Endothelial cell of umbilical vein (primary cell): ENCODE results near the gene BIN1. TPM values are rescaled to one million over a fixed set of nuclear protein-coding genes. Genes with fewer than 3 reads are reported as not detected.

Experiments
- BruUV-seq: library from RNA; stranded (reverse); fragments of 400-500 nt; replicated peaks from 2 replicates; lab custom pipeline; 2021; lab: Mats Ljungman, UMichigan
- CTCF ChIA-PET: fragments of 300-600, 350-600 bp; sonication (Branson Sonifier 250); formaldehyde crosslinking; loops from one replicate; lab custom pipeline; 2021; ENCODE audit warnings: antibody characterized with exemption, inconsistent platforms; lab: Charles Lee
- POLR2A ChIA-PET: fragments of 300-600, 350-600 bp; sonication (Branson Sonifier 250); formaldehyde crosslinking; loops from one replicate; lab custom pipeline; 2021; ENCODE audit warnings: antibody characterized with exemption, inconsistent platforms; lab: Charles Lee
- DNase-seq: peaks from one replicate; pipeline ENCODE4 v3.0.0-alpha.2; 2011; ENCODE audit warnings: low read depth, low spot score
- FAIRE-seq: peaks from 2 replicates; lab custom pipeline; 2011; peaks lifted over from hg19 to GRCh38; lab: Jason Lieb, UNC
- H2AFZ ChIP-seq: 2 replicates; pipeline ENCODE4 v1.6.0; 2012; ENCODE audit warnings: low read depth, low read length, control low read depth, inconsistent platforms
- H3K27ac ChIP-seq: 2 replicates; pipeline ENCODE4 v1.5.1; 2011; ENCODE audit warnings: low read depth, mild to moderate bottlenecking, control low read depth, low read length, moderate library complexity; ENCODE audit not compliant: insufficient read depth
- H3K27me3 ChIP-seq, 2 experiments: 2 replicates each; pipeline versions ENCODE4 v1.6.0 to v1.6.1; 2011; ENCODE audit warnings: low read length in 2 of 2, mixed read lengths in 1 of 2; ENCODE audit not compliant: control insufficient read depth in 2 of 2, insufficient read depth in 2 of 2
- H3K36me3 ChIP-seq, 2 experiments: 2 replicates in 1 of 2; 3 replicates in 1 of 2; pipeline ENCODE4 v1.5.1; 2011; ENCODE audit warnings: low read length in 2 of 2, mild to moderate bottlenecking in 1 of 2, moderate library complexity in 1 of 2; ENCODE audit not compliant: control insufficient read depth in 2 of 2, insufficient read depth in 2 of 2; ENCODE audit errors: extremely low read depth in 1 of 2
- H3K4me1 ChIP-seq: 3 replicates; pipeline ENCODE4 v1.5.1; 2011; ENCODE audit warnings: mild to moderate bottlenecking, low read length; ENCODE audit not compliant: control insufficient read depth, insufficient read depth; ENCODE audit errors: extremely low read depth
- H3K4me2 ChIP-seq: 2 replicates; pipeline ENCODE4 v1.6.1; 2011; ENCODE audit warnings: low read length, control low read depth, mixed read lengths; ENCODE audit not compliant: insufficient read depth
- H3K4me3 ChIP-seq, 3 experiments: fragments of 200-600 bp in 1 of 3; sonication (generic), shearing (Covaris generic) in 1 of 3; replicated peaks in 1 of 3; 2 replicates each; pipeline ENCODE4 v1.5.1; 2011 to 2016; ENCODE audit warnings: control low read depth in 3 of 3, low read length in 3 of 3, mild to moderate bottlenecking in 2 of 3, inconsistent platforms in 1 of 3, low read depth in 1 of 3, moderate library complexity in 1 of 3; ENCODE audit not compliant: insufficient read depth in 1 of 3
- H3K79me2 ChIP-seq: 2 replicates; pipeline ENCODE4 v1.6.0; 2012; ENCODE audit warnings: low read length, inconsistent platforms; ENCODE audit not compliant: control insufficient read depth, insufficient read depth
- H3K9ac ChIP-seq: replicated peaks from 2 replicates; pipeline ENCODE3; 2011; ENCODE audit warnings: low read length, control low read depth; ENCODE audit not compliant: insufficient read depth; ENCODE audit errors: extremely low read depth
- H3K9me1 ChIP-seq: replicated peaks from 3 replicates; pipeline ENCODE4 v1.6.0; 2011; ENCODE audit warnings: mild to moderate bottlenecking, low read length; ENCODE audit not compliant: control insufficient read depth, insufficient read depth; ENCODE audit errors: extremely low read depth
- H3K9me3 ChIP-seq: replicated peaks from 2 replicates; pipeline ENCODE4 v1.5.1; 2012; ENCODE audit warnings: low read length, inconsistent platforms; ENCODE audit not compliant: control insufficient read depth, insufficient read depth
- H4K20me1 ChIP-seq: replicated peaks from 2 replicates; pipeline ENCODE3; 2011; ENCODE audit warnings: mild to moderate bottlenecking, low read length; ENCODE audit not compliant: control insufficient read depth, insufficient read depth; ENCODE audit errors: extremely low read depth
- EZH2 ChIP-seq: IDR thresholded peaks from 2 replicates; pipeline ENCODE4 v1.6.1; 2012; ENCODE audit warnings: borderline replicate concordance, low read depth, mild to moderate bottlenecking, moderate library complexity, low read length, inconsistent platforms; ENCODE audit not compliant: severe bottlenecking
- FOS ChIP-seq: IDR thresholded peaks from 2 replicates; pipeline ENCODE4 v1.6.1; 2011; ENCODE audit warnings: mild to moderate bottlenecking, low read length, moderate library complexity, borderline replicate concordance; ENCODE audit not compliant: insufficient read depth
- GATA2 ChIP-seq: IDR thresholded peaks from 2 replicates; pipeline ENCODE4 v1.7.0; 2011; ENCODE audit warnings: low read depth, mild to moderate bottlenecking, moderate library complexity, mixed read lengths, low read length; ENCODE audit not compliant: insufficient read length, insufficient read depth
- JUN ChIP-seq: IDR thresholded peaks from 2 replicates; pipeline ENCODE4 v1.6.1; 2011; ENCODE audit warnings: borderline replicate concordance, low read depth; ENCODE audit not compliant: insufficient read length, insufficient read depth
- MYC ChIP-seq: IDR thresholded peaks from one replicate; pipeline ENCODE4 v1.6.1; 2011; ENCODE audit warnings: mild to moderate bottlenecking, low read depth, low read length
- POLR2A ChIP-seq: IDR thresholded peaks from 2 replicates; pipeline ENCODE4 v1.6.1; 2012; ENCODE audit warnings: low read depth, mild to moderate bottlenecking, control low read depth, low read length
- POLR2AphosphoS5 ChIP-seq: IDR thresholded peaks from 2 replicates; pipeline ENCODE4 v1.6.1; 2012; ENCODE audit warnings: low read depth, mild to moderate bottlenecking, control low read depth, low read length, moderate library complexity; ENCODE audit not compliant: insufficient read depth
- dilution Hi-C: fragments of 300-500 bp; cut with MboI; formaldehyde crosslinking; loops from one replicate; pipeline ENCODE4 v1.15.0; 2019; ENCODE audit warnings: low sequenced_read_pairs; ENCODE audit not compliant: extremely low pct_ligation_motif_present
- intact Hi-C: fragments of 100-400 bp; cut with micrococcal nuclease; formaldehyde crosslinking; loops from one replicate; pipeline ENCODE4 v1.10.0; 2022
- polyA plus RNA-seq, 4 experiments: library from polyadenylated mRNA; depleted of rRNA in 3 of 4; stranded (reverse) in 3 of 4; unstranded in 1 of 4; fragments of >200 nt; gene quantifications; 2 replicates each; pipeline versions ENCODE4 v1.2.1 to v1.2.3, GENCODE V29; 2011 to 2012; ENCODE audit warnings: missing spikeins in 1 of 4
- total RNA-seq: library from RNA; stranded (reverse); gene quantifications from 2 replicates; pipeline ENCODE4 v1.2.3, GENCODE V29; 2021
- TF ChIP-seq, protein P1 (sequence below): IDR thresholded peaks from 2 replicates; pipeline ENCODE4 v1.6.1; 2011; ENCODE audit not compliant: insufficient read depth, insufficient read length
- TF ChIP-seq, protein P2 (sequence below), 2 donors: IDR thresholded peaks; 1 replicate in 1 of 2; 2 replicates in 1 of 2; pipeline ENCODE4 v1.5.1; 2011; ENCODE audit warnings: low read length in 2 of 2, mild to moderate bottlenecking in 2 of 2, moderate library complexity in 2 of 2, control low read depth in 1 of 2, inconsistent platforms in 1 of 2, low read depth in 1 of 2; ENCODE audit not compliant: insufficient read depth in 1 of 2; ENCODE audit errors: extremely low read depth in 1 of 2

The BIN1 gene
- total and polyA plus RNA-seq, 2 donors (not counting 3 experiments of a cell fraction or from before 2014, with no cell fraction given) = 26.3 to 36.9 TPM

DNA sequence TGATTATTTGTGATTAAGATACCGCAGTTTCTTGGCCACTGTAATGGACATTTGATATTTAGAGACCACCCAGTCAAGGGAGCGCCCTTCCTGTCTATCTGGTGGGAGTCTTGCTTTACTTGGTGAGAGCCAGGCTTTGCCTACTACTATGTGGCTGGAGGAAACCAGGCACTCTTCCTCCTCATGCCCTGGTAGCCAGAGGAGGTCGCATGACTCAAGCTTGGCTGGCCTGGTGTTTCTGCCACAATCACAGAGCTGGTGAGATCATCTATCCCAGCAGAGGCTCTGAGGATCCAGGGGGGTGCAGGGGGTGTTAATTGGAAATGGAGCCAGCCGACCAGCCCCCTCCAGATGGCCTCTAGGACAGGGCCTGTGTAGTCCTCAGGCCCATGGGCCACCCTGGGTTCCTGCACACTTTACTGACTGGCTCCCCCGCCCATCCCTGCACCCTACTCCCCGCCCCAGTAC is 46.8 kb upstream of the BIN1 start:
- H3K9ac ChIP-seq = peak overlapping the region; percentile 6
- H3K4me3 ChIP-seq = no peak overlapping the region
- TF ChIP-seq, protein P1, sequence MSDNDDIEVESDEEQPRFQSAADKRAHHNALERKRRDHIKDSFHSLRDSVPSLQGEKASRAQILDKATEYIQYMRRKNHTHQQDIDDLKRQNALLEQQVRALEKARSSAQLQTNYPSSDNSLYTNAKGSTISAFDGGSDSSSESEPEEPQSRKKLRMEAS = no peak
- TF ChIP-seq MYC (no peak), POLR2A (no peak), EZH2 (no peak), GATA2 (peak; percentile 29), FOS (peak; percentile 85), POLR2AphosphoS5 (peak; percentile 74), JUN (no peak)
- TF ChIP-seq, protein P2, sequence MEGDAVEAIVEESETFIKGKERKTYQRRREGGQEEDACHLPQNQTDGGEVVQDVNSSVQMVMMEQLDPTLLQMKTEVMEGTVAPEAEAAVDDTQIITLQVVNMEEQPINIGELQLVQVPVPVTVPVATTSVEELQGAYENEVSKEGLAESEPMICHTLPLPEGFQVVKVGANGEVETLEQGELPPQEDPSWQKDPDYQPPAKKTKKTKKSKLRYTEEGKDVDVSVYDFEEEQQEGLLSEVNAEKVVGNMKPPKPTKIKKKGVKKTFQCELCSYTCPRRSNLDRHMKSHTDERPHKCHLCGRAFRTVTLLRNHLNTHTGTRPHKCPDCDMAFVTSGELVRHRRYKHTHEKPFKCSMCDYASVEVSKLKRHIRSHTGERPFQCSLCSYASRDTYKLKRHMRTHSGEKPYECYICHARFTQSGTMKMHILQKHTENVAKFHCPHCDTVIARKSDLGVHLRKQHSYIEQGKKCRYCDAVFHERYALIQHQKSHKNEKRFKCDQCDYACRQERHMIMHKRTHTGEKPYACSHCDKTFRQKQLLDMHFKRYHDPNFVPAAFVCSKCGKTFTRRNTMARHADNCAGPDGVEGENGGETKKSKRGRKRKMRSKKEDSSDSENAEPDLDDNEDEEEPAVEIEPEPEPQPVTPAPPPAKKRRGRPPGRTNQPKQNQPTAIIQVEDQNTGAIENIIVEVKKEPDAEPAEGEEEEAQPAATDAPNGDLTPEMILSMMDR (IDR thresholded peaks at IDR 0.05; ENCODE audit: extremely low read depth in 1 of 2, insufficient read depth in 1 of 2, low read depth in 1 of 2, low read length in 2 of 2) = no peak
- peak overlapping the region; percentile 33 for H3K27ac ChIP-seq
- H3K9me1 ChIP-seq = no peaks in the 10 kb centered on the region
- no peaks in the 10 kb centered on the region for H3K36me3 ChIP-seq
- H3K27me3 ChIP-seq = no peaks in the 10 kb centered on the region
- intact Hi-C loops = loop anchor here (1.0 to 5.0 kb wide), 2 partner anchors 46 to 86 kb away; partner anchors contain the start of gene BIN1
- peak overlapping the region; percentile 50 for H2AFZ ChIP-seq
- H4K20me1 ChIP-seq = no peaks in the 10 kb centered on the region
- ChIA-PET CTCF (interaction anchor here (0.5 to 1.8 kb wide), 11 partner anchors 9 to 1533 kb away, joined by 3 to 7 read pairs (median 4); partner anchors contain the start of gene BIN1), POLR2A (no interaction called here)
- dilution Hi-C loops = no loop called here
- H3K9me3 ChIP-seq = no peaks in the 10 kb centered on the region
- no peaks in the 10 kb centered on the region for H3K79me2 ChIP-seq
- peak; percentile 86 for DNase-seq
- FAIRE-seq = peak; percentile 94
- H3K4me1 ChIP-seq = peaks cover 14% of the 10 kb centered on the region
- BruUV-seq = no TSS peak
- peak overlapping the region; percentile 27 for H3K4me2 ChIP-seq
